ENCODE measurements around the gene CHRM4. TPM values are rescaled to one million over a fixed set of nuclear protein-coding genes. Genes with fewer than 3 reads are reported as not detected.

The CHRM4 gene
- total RNA-seq, 5 donors from 2014 or later (not counting 1 experiment from before 2014, with no cell fraction given), result 0.18 to 3.9 (median 1.5) TPM; not detected in 1

DNA sequence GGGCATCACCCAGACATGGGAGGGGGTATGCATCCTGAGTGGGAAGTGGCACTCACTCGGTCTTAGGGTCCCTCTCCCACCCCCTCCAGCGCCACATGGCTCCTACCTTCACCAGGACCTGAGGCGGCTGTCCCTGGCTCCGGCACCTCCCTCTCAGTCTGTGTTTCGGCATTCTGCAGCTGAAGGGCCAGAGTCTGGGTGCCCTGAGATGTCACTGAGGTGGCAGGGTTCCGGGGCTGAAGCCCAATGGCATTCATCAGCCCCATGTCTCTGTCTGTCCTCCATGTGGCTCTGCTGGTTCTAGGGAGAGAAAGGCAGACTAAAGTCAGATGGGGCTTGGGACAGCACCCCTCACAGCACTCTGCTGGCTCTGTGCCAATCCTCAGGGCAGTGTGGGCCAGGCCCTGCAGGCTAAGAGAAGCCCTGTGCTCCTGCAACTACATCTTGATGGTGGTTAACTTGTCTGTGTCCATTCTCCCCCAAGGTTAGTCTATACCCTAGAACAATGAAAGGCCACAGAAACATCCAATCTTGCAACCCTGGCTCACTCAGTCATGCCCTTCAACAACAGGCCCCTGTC lies 16.9 kb upstream of the CHRM4 start:
- Mint-ChIP-seq H3K36me3 (peaks cover 48% of the 10 kb centered on the region), H3K27ac (no peak overlapping the region), H3K27me3 (no peaks in the 10 kb centered on the region), H3K4me3 (no peak overlapping the region), H3K4me1 (no peaks in the 10 kb centered on the region), H3K9me3 (no peaks in the 10 kb centered on the region)
- WGBS (ENCODE audit: insufficient coverage), result 100% methylated on average over 3 of the region's 6 CpGs
- CTCF ChIA-PET, result no interaction called here
- no peak overlapping the region for H3K27ac ChIP-seq (ENCODE audit: low read length)
- POLR2A ChIA-PET, result interaction anchor here in 1 of 2 donors (0.8 kb wide), 1 partner anchor 309 kb away, joined by 3 read pairs; no protein-coding TSS in a partner anchor
- H3K9me3 ChIP-seq, result no peaks in the 10 kb centered on the region
- ATAC-seq (replicated peaks in 1 of 4) (no peak), DNase-seq (no peak)
- no peak overlapping the region for H3K4me3 ChIP-seq (ENCODE audit: control insufficient read depth in 1 of 2, extremely low read depth in 1 of 2, low read length in 1 of 2)
- no peaks in the 10 kb centered on the region for H3K4me1 ChIP-seq (ENCODE audit: control insufficient read depth in 1 of 2, extremely low read depth in 1 of 2, insufficient read depth in 2 of 2, low read length in 2 of 2)
- H3K36me3 ChIP-seq (ENCODE audit: control insufficient read depth in 2 of 2, extremely low read depth in 1 of 2, insufficient read depth in 1 of 2, low read length in 1 of 2), result peaks cover 25 to 66% of the 10 kb centered on the region in 2 donors
- H3K27me3 ChIP-seq (replicated peaks in 1 of 2; ENCODE audit: control insufficient read depth in 2 of 2, extremely low read depth in 1 of 2, insufficient read depth in 2 of 2, low read length in 1 of 2), result no peaks in the 10 kb centered on the region

DNA sequence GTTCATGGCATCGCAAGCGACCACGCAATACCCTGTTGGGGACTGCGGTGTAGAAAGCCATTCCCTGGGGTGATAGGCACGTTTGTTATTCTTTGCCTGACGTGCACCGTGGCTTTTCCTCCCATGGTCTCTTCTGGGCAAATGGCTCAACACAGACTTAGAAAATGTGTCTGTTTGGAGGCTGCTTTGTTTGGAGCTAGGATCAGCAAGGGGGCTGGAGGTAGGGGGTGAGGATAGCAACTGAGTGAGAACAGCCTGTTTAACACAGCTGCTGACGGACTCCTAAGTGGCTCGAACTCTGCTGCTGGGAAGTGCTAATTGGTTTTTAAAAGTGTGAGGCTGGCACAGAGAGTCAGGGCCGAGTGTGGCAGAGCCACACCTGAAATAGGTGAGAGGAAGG lies 16.1 kb upstream of the CHRM4 start:
- H3K9me3 Mint-ChIP-seq, result no peaks in the 10 kb centered on the region
- H3K4me3 Mint-ChIP-seq, result no peak overlapping the region
- no peaks in the 10 kb centered on the region for H3K4me1 Mint-ChIP-seq
- no peak overlapping the region for H3K27ac Mint-ChIP-seq
- ATAC-seq (replicated peaks in 1 of 4), result no peak
- WGBS (ENCODE audit: insufficient coverage), result 94% methylated on average over 8 of the region's 10 CpGs
- peaks cover 55% of the 10 kb centered on the region for H3K36me3 Mint-ChIP-seq
- no peaks in the 10 kb centered on the region for H3K9me3 ChIP-seq
- H3K27me3 Mint-ChIP-seq, result no peaks in the 10 kb centered on the region
- H3K36me3 ChIP-seq (ENCODE audit: control insufficient read depth in 2 of 2, extremely low read depth in 1 of 2, insufficient read depth in 1 of 2, low read length in 1 of 2), result peaks cover 25 to 69% of the 10 kb centered on the region in 2 donors
- ChIA-PET CTCF (interaction anchor here in 1 of 2 donors (0.6 kb wide), 1 partner anchor 154 kb away, joined by 3 read pairs; no protein-coding TSS in a partner anchor), POLR2A (no interaction called here)
- no peaks in the 10 kb centered on the region for H3K4me1 ChIP-seq (ENCODE audit: control insufficient read depth in 1 of 2, extremely low read depth in 1 of 2, insufficient read depth in 2 of 2, low read length in 2 of 2)
- no peak overlapping the region for H3K27ac ChIP-seq (ENCODE audit: low read length)
- H3K27me3 ChIP-seq (replicated peaks in 1 of 2; ENCODE audit: control insufficient read depth in 2 of 2, extremely low read depth in 1 of 2, insufficient read depth in 2 of 2, low read length in 1 of 2), result no peaks in the 10 kb centered on the region
- no peak for DNase-seq
- H3K4me3 ChIP-seq (ENCODE audit: control insufficient read depth in 1 of 2, extremely low read depth in 1 of 2, low read length in 1 of 2), result no peak overlapping the region

- H3K27ac Mint-ChIP-seq, result no peak overlapping the region
These were observed 13.0 kb upstream of the CHRM4 start for GRCh38 chr11:46404476-46405017.

DNA sequence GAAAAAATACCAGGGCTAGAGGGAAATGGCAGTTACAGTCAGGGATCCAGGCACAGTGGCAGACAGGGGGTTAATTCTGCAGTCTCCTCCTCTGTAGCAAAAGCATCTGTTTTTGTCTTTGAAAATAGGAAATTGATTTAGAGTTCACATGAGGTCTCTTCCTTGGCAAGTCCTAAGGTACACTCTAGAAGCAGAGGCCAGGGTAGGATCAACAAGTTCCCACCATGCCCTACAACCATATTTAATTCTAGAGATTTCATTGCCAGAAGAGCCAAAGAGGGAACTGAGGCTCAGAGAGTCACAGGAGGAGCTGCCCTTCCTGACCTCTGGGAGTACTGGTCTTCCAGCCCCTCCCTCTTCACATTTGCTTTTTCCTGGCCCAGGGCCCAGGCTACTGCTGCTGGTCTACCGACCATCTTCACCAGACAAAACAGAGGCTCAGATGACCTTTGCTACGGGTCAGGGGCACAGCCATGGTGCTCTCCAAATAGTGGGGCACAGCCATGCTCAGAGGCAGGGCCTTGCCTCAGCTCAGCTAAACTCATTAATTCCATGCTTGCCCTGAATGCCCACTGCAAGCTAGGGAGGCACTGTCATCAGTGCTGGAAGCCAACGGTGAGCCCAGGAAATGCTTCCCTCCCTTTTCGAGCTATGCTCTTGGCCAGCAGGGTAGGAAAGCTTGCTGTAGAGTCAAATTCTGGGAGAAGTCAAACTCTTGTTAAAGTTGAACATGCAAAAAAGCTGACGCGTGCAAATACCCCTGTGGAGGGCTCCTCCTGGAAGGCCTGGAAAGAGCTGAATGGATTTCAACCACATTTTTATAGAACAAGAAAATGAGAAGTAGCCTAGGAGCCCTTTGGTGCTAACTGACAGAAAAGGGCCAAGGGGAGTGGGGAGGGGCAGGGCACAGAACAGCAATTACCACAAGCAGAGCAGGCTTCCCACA lies 11.7 kb upstream of the CHRM4 start:
- Mint-ChIP-seq H3K9me3 (no peaks in the 10 kb centered on the region), H3K4me1 (no peaks in the 10 kb centered on the region), H3K27me3 (no peaks in the 10 kb centered on the region), H3K27ac (no peak overlapping the region), H3K4me3 (no peak overlapping the region), H3K36me3 (peaks cover 56% of the 10 kb centered on the region)
- POLR2A ChIA-PET, result no interaction called here
- H3K9me3 ChIP-seq, result no peaks in the 10 kb centered on the region
- H3K4me1 ChIP-seq (ENCODE audit: control insufficient read depth in 1 of 2, extremely low read depth in 1 of 2, insufficient read depth in 2 of 2, low read length in 2 of 2), result no peaks in the 10 kb centered on the region
- 100% methylated on average over 3 of the region's 6 CpGs for WGBS (ENCODE audit: insufficient coverage)
- CTCF ChIA-PET, result no interaction called here
- DNase-seq, result no peak
- no peak overlapping the region for H3K4me3 ChIP-seq (ENCODE audit: control insufficient read depth in 1 of 2, extremely low read depth in 1 of 2, low read length in 1 of 2)
- no peak overlapping the region for H3K27ac ChIP-seq (ENCODE audit: low read length)
- H3K27me3 ChIP-seq (replicated peaks in 1 of 2; ENCODE audit: control insufficient read depth in 2 of 2, extremely low read depth in 1 of 2, insufficient read depth in 2 of 2, low read length in 1 of 2), result no peaks in the 10 kb centered on the region
- no peak for ATAC-seq (replicated peaks in 1 of 4)
- H3K36me3 ChIP-seq (ENCODE audit: control insufficient read depth in 2 of 2, extremely low read depth in 1 of 2, insufficient read depth in 1 of 2, low read length in 1 of 2), result peaks cover 15 to 55% of the 10 kb centered on the region in 2 donors

More at GRCh38 chr11:46404476-46405017, 13.0 kb upstream of the CHRM4 start:
- DNase-seq (no peak), ATAC-seq (replicated peaks in 1 of 4) (no peak)
- Histone ChIP-seq H3K27ac (ENCODE audit: low read length) (no peak overlapping the region), H3K36me3 (ENCODE audit: control insufficient read depth in 2 of 2, extremely low read depth in 1 of 2, insufficient read depth in 1 of 2, low read length in 1 of 2) (peaks cover 24 to 68% of the 10 kb centered on the region in 2 donors), H3K9me3 (no peaks in the 10 kb centered on the region), H3K4me3 (ENCODE audit: control insufficient read depth in 1 of 2, extremely low read depth in 1 of 2, low read length in 1 of 2) (no peak overlapping the region), H3K27me3 (replicated peaks in 1 of 2; ENCODE audit: control insufficient read depth in 2 of 2, extremely low read depth in 1 of 2, insufficient read depth in 2 of 2, low read length in 1 of 2) (no peaks in the 10 kb centered on the region), H3K4me1 (ENCODE audit: control insufficient read depth in 1 of 2, extremely low read depth in 1 of 2, insufficient read depth in 2 of 2, low read length in 2 of 2) (no peaks in the 10 kb centered on the region)
- no CpG with 5 or more reads among the region's 5 CpGs for WGBS (ENCODE audit: insufficient coverage)
- ChIA-PET POLR2A (interaction anchor here in 1 of 2 donors (0.5 kb wide), 1 partner anchor 465 kb away, joined by 3 read pairs; no protein-coding TSS in a partner anchor), CTCF (interaction anchor here in 1 of 2 donors (0.6 kb wide), 1 partner anchor 101 kb away, joined by 3 read pairs; no protein-coding TSS in a partner anchor)
- Mint-ChIP-seq H3K9me3 (no peaks in the 10 kb centered on the region), H3K36me3 (peaks cover 58% of the 10 kb centered on the region), H3K4me3 (no peak overlapping the region), H3K4me1 (no peaks in the 10 kb centered on the region), H3K27me3 (no peaks in the 10 kb centered on the region)

GRCh38 chr11:46397526-46397925 lies 6.0 kb upstream of the CHRM4 start:
- Mint-ChIP-seq H3K4me3 (no peak overlapping the region), H3K9me3 (no peaks in the 10 kb centered on the region), H3K27ac (no peak overlapping the region), H3K27me3 (peaks cover 7% of the 10 kb centered on the region in 2 donors), H3K36me3 (peaks cover 36% of the 10 kb centered on the region), H3K4me1 (peaks cover 6 to 12% (median 7%) of the 10 kb centered on the region in 3 donors)
- POLR2A ChIA-PET, result no interaction called here
- H3K9me3 ChIP-seq, result no peaks in the 10 kb centered on the region
- H3K4me1 ChIP-seq (ENCODE audit: control insufficient read depth in 1 of 2, extremely low read depth in 1 of 2, insufficient read depth in 2 of 2, low read length in 2 of 2), result peaks cover 0 to 9% of the 10 kb centered on the region in 2 experiments
- H3K27ac ChIP-seq (ENCODE audit: low read length), result no peak overlapping the region
- ATAC-seq (replicated peaks in 1 of 4) (no peak), DNase-seq (no peak)
- peaks cover 0 to 13% of the 10 kb centered on the region in 2 experiments for H3K27me3 ChIP-seq (replicated peaks in 1 of 2; ENCODE audit: control insufficient read depth in 2 of 2, extremely low read depth in 1 of 2, insufficient read depth in 2 of 2, low read length in 1 of 2)
- no peak overlapping the region for H3K4me3 ChIP-seq (ENCODE audit: control insufficient read depth in 1 of 2, extremely low read depth in 1 of 2, low read length in 1 of 2)
- CTCF ChIA-PET, result no interaction called here
- H3K36me3 ChIP-seq (ENCODE audit: control insufficient read depth in 2 of 2, extremely low read depth in 1 of 2, insufficient read depth in 1 of 2, low read length in 1 of 2), result peaks cover 10 to 19% of the 10 kb centered on the region in 2 donors
- 97% methylated on average over 12 of the region's 19 CpGs for WGBS (ENCODE audit: insufficient coverage)

GRCh38 chr11:46393759-46394158 lies 2.2 kb upstream of the CHRM4 start:
- peaks cover 7 to 46% of the 10 kb centered on the region in 2 experiments for H3K27me3 ChIP-seq (replicated peaks in 1 of 2; ENCODE audit: control insufficient read depth in 2 of 2, extremely low read depth in 1 of 2, insufficient read depth in 2 of 2, low read length in 1 of 2)
- Mint-ChIP-seq H3K9me3 (no peaks in the 10 kb centered on the region), H3K27ac (no peak overlapping the region), H3K27me3 (peaks cover 8 to 28% of the 10 kb centered on the region in 2 donors), H3K4me1 (peaks cover 18 to 27% (median 20%) of the 10 kb centered on the region in 3 donors), H3K4me3 (no peak overlapping the region), H3K36me3 (peaks cover 21% of the 10 kb centered on the region)
- H3K27ac ChIP-seq (ENCODE audit: low read length), result no peak overlapping the region
- CTCF ChIA-PET, result no interaction called here
- H3K9me3 ChIP-seq, result no peaks in the 10 kb centered on the region
- DNase-seq (no peak), ATAC-seq (replicated peaks in 1 of 4) (no peak)
- no peak overlapping the region for H3K4me3 ChIP-seq (ENCODE audit: control insufficient read depth in 1 of 2, extremely low read depth in 1 of 2, low read length in 1 of 2)
- POLR2A ChIA-PET, result no interaction called here
- peaks cover 8 to 10% of the 10 kb centered on the region in 2 donors for H3K36me3 ChIP-seq (ENCODE audit: control insufficient read depth in 2 of 2, extremely low read depth in 1 of 2, insufficient read depth in 1 of 2, low read length in 1 of 2)
- WGBS (ENCODE audit: insufficient coverage), result no CpG with 5 or more reads among the region's 4 CpGs
- peaks cover 9 to 42% of the 10 kb centered on the region in 2 experiments for H3K4me1 ChIP-seq (ENCODE audit: control insufficient read depth in 1 of 2, extremely low read depth in 1 of 2, insufficient read depth in 2 of 2, low read length in 2 of 2)

All from T-cell (primary cell).